HFFc6 (cell line): ENCODE measurements around the gene ZNF784. TPM values are rescaled to one million over a fixed set of nuclear protein-coding genes. Genes with fewer than 3 reads are reported as not detected.

ENCODE experiments used
- DNase-seq: peaks from one replicate; pipeline ENCODE4 v3.0.0-alpha.2; 2018
- H3K27ac Mint-ChIP-seq: 2 replicates; pipeline ENCODE4 v1.8.0; 2020; ENCODE audit warnings: mild to moderate bottlenecking, mixed read lengths
- H3K27me3 Mint-ChIP-seq: 2 replicates; pipeline ENCODE4 v1.8.0; 2021; ENCODE audit warnings: mild to moderate bottlenecking, moderate library complexity, mixed read lengths; ENCODE audit not compliant: insufficient read depth
- H3K36me3 Mint-ChIP-seq: 2 replicates; pipeline ENCODE4 v1.8.0; 2021; ENCODE audit warnings: low read depth, mixed read lengths
- H3K4me1 Mint-ChIP-seq: 2 replicates; pipeline ENCODE4 v1.8.0; 2020; ENCODE audit warnings: low read depth, mixed read lengths
- H3K4me3 Mint-ChIP-seq: 2 replicates; pipeline ENCODE4 v1.8.0; 2020; ENCODE audit warnings: mild to moderate bottlenecking, moderate library complexity, mixed read lengths
- H3K9me3 Mint-ChIP-seq: 2 replicates; pipeline ENCODE4 v1.8.0; 2020; ENCODE audit warnings: mild to moderate bottlenecking, mixed read lengths
- total RNA-seq, 6 experiments: library from RNA; stranded (reverse); fragmentation: NEBNext Ultra II Directional; extraction: Animal tissue kit (Norgen Biotek cat#: 25700); gene quantifications; 2 replicates in 1 of 6; 3 replicates in 5 of 6; pipeline ENCODE4 v1.2.3, GENCODE V29; 2021
- TF ChIP-seq, protein P1 (sequence below): fragments of 200-600 bp; sonication (generic); IDR thresholded peaks from 2 replicates; pipeline ENCODE4 v1.5.0; 2021; ENCODE audit warnings: antibody characterized with exemption, mild to moderate bottlenecking

The ZNF784 gene
- total RNA-seq, 6 experiments from 2014 or later = 4.6 to 5.3 (median 4.8) TPM

DNA sequence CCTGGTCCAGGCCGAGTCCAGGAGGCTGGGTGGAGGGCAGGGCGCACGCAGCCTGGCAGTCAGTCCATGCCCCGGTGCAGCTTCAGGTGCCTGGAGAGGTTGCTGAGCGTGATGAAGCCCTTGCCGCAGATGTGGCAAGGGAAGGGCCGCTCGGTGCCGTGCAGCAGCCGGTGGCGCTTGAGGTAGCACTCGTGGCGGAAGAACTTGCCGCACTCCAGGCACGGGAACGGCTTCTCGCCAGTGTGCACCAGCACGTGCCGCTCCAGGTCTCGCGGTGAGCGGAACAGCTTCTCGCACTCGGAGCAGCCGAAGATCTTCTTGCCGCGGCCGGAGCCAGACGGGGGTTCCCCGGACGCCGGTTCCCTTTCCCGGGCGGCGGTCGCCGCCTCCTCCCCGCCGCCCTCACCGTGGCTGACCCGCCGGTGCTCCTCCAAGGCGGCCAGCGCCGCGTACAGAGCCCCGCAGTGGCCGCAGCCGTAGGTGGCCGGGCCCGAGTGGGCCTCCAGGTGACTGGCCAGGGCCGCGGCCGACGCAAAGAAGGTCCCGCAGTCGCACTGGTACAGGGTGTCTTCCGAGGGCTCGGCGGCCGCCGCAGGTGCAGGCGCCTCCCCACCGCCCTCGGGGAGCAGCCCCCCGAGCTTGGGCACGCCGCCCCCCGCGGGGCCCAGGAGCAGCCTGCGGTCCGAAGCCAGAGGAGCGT is 31.8 kb downstream of the ZNF784 start:
- Mint-ChIP-seq H3K9me3 (no peaks in the 10 kb centered on the region), H3K27me3 (peaks cover 3% of the 10 kb centered on the region; the same call in 1 of the 2 replicates), H3K4me1 (no peaks in the 10 kb centered on the region), H3K4me3 (no peak overlapping the region), H3K27ac (no peak overlapping the region), H3K36me3 (peaks cover 41% of the 10 kb centered on the region)
- DNase-seq = no peak
- TF ChIP-seq, protein P1, sequence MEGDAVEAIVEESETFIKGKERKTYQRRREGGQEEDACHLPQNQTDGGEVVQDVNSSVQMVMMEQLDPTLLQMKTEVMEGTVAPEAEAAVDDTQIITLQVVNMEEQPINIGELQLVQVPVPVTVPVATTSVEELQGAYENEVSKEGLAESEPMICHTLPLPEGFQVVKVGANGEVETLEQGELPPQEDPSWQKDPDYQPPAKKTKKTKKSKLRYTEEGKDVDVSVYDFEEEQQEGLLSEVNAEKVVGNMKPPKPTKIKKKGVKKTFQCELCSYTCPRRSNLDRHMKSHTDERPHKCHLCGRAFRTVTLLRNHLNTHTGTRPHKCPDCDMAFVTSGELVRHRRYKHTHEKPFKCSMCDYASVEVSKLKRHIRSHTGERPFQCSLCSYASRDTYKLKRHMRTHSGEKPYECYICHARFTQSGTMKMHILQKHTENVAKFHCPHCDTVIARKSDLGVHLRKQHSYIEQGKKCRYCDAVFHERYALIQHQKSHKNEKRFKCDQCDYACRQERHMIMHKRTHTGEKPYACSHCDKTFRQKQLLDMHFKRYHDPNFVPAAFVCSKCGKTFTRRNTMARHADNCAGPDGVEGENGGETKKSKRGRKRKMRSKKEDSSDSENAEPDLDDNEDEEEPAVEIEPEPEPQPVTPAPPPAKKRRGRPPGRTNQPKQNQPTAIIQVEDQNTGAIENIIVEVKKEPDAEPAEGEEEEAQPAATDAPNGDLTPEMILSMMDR = no peak

DNA sequence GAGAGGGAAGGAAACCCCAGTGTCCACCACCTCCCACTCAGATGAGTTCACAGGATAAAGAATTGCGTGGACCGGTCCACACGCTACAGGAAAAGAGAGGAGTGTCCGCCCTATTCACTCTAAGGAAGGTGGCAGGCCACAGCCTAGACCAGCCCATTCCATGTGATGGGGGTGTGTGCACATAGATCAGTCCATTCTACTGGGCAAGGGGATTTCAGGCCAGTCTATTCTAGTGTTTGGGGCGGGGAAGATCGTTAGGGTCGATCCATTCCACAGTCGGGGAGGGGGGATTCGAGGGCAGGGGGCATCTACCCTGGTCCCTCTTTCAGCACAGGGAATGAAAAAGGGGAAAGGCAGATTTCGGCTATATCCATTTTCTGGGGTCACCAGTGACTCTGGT is 32.8 kb downstream of the ZNF784 start:
- Mint-ChIP-seq H3K9me3 (no peaks in the 10 kb centered on the region), H3K36me3 (peaks cover 33% of the 10 kb centered on the region), H3K27me3 (peaks cover 3% of the 10 kb centered on the region), H3K4me1 (peaks cover 6% of the 10 kb centered on the region), H3K27ac (no peak overlapping the region), H3K4me3 (no peak overlapping the region)
- DNase-seq = no peak
- TF ChIP-seq, protein P1 = no peak

DNA sequence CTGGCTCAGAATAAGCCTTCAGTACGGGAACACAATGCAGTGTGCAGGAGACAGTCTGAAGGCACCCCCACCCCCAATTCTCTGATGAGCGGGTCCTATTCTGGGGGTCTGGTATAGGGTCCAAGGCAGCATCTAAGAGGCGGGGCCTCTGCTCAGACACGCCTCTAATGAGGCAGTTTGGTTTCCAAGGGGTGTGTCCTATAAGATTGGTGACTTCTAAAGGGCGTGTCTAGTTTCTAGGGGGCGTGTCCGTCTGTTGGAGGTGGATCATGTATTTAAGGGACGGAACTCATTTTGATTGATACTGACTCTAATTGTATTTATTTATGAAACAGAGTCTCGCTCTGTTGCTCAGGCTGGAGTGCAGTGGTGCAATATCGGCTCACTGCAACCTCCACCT is 33.7 kb downstream of the ZNF784 start:
- Mint-ChIP-seq H3K4me1 (peaks cover 13% of the 10 kb centered on the region), H3K27ac (no peak overlapping the region), H3K27me3 (peaks cover 3% of the 10 kb centered on the region), H3K9me3 (no peaks in the 10 kb centered on the region), H3K4me3 (no peak overlapping the region), H3K36me3 (peaks cover 24% of the 10 kb centered on the region)
- TF ChIP-seq, protein P1 = no peak
- no peak for DNase-seq

DNA sequence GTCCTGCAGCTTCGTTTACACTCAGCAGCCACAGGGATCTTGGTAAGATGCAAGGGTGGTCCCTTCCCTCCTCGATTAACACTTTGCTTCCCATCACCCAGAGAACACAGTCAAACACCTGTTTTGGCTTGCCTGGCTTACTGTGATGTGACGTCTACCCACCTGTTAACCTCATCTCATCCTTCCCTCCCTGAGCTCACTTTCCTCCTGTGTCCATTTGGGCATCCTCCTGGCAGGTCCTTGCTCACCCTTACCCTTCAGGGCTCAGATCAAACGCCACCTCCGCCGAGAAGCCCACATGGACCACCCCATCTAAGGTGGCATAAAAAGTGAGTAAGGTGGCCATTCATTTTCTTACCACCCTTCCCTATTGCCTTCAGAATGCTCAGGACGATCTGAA is 34.3 kb downstream of the ZNF784 start:
- Mint-ChIP-seq H3K4me3 (no peak overlapping the region), H3K27me3 (peaks cover 3% of the 10 kb centered on the region), H3K4me1 (peaks cover 18% of the 10 kb centered on the region), H3K36me3 (peaks cover 19% of the 10 kb centered on the region), H3K9me3 (no peaks in the 10 kb centered on the region), H3K27ac (no peak overlapping the region)
- no peak for DNase-seq
- TF ChIP-seq, protein P1 = no peak

DNA sequence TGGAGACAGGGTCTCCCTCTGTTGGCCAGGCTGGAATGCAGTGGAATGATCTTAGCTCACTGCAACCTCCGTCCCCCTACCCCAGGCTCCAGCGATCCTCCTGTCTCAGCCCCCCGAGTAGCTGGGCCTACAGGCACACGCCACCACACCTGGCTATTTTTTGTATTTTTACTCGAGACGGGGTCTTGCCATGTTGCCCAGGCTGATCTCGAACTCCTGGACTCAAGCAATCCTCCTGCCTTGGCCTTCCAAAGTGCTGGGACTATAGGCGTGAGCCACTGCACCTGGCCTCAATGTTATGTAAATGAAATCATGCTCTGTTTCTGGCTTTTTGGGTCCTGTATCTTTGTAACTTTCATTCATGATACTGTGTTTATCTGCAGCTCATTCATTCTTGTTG is 35.6 kb downstream of the ZNF784 start:
- H3K27me3 Mint-ChIP-seq = peaks cover 5% of the 10 kb centered on the region
- H3K36me3 Mint-ChIP-seq = peaks cover 11% of the 10 kb centered on the region
- H3K9me3 Mint-ChIP-seq = no peaks in the 10 kb centered on the region
- H3K27ac Mint-ChIP-seq = no peak overlapping the region
- peaks cover 19% of the 10 kb centered on the region for H3K4me1 Mint-ChIP-seq
- TF ChIP-seq, protein P1 = no peak
- no peak overlapping the region for H3K4me3 Mint-ChIP-seq
- no peak for DNase-seq
